ENCODE measurements around the gene TNFAIP6.

The TNFAIP6 gene

GRCh38 chr2:151315381-151315903 is 42.0 kb upstream of the TNFAIP6 start (continued):
- TF ChIP-seq HIC1 (tag by site-specific recombination; IDR thresholded peaks at IDR 0.05), result no peak
- TF ChIP-seq ZNF544 (tag by site-specific recombination; IDR thresholded peaks at IDR 0.05), result no peak

- Histone ChIP-seq H3K4me3 (ENCODE audit: low read depth, low read length) (no peak overlapping the region), H3K4me1 (ENCODE audit: control insufficient read depth, insufficient read depth, low read length) (no peaks in the 10 kb centered on the region), H3K36me3 (ENCODE audit: control insufficient read depth in 2 of 2, insufficient read depth in 1 of 2, low read length in 2 of 2) (no peaks in the 10 kb centered on the region), H3K27ac (ENCODE audit: extremely low read depth, low read depth, low read length) (no peak overlapping the region), H3K9me3 (ENCODE audit: control insufficient read depth, insufficient read depth, low read depth, low read length) (no peaks in the 10 kb centered on the region)
- ChIA-PET CTCF (no interaction called here), POLR2A (no interaction called here)
- TF ChIP-seq ZBTB1 (tag by site-specific recombination; IDR thresholded peaks at IDR 0.05), result no peak
- TF ChIP-seq ZNF214 (tag by site-specific recombination; IDR thresholded peaks at IDR 0.05; ENCODE audit: borderline replicate concordance), result no peak
- no peak for TF ChIP-seq ZSCAN16 (tag by site-specific recombination; IDR thresholded peaks at IDR 0.05)
- TF ChIP-seq KLF16 (tag by site-specific recombination; IDR thresholded peaks at IDR 0.05), result no peak
- TF ChIP-seq ZNF140 (tag by site-specific recombination; IDR thresholded peaks at IDR 0.05), result no peak
- TF ChIP-seq ZNF580 (tag by site-specific recombination; IDR thresholded peaks at IDR 0.05), result no peak
- no peak for TF ChIP-seq ZNF335 (tag by site-specific recombination; conservative IDR thresholded peaks at IDR 0.05)
- no peak for TF ChIP-seq PRDM1 (tag by site-specific recombination; IDR thresholded peaks at IDR 0.05)
- no peak for TF ChIP-seq KLF9 (tag by site-specific recombination; IDR thresholded peaks at IDR 0.05; ENCODE audit: low read depth)
- TF ChIP-seq ZBTB44 (tag by site-specific recombination; IDR thresholded peaks at IDR 0.05), result no peak
- TF ChIP-seq PRDM6 (tag by site-specific recombination; IDR thresholded peaks at IDR 0.05), result no peak
- no peak for TF ChIP-seq ZNF670 (tag by site-specific recombination; IDR thresholded peaks at IDR 0.05; ENCODE audit: low read depth)
- TF ChIP-seq ZNF398 (tag by site-specific recombination; IDR thresholded peaks at IDR 0.05), result no peak
- TF ChIP-seq ZNF148 (tag by site-specific recombination; IDR thresholded peaks at IDR 0.05; ENCODE audit: borderline replicate concordance), result no peak
- TF ChIP-seq ZSCAN18 (tag by site-specific recombination; IDR thresholded peaks at IDR 0.05), result no peak
Measured at GRCh38 chr2:151325581-151326095, 31.8 kb upstream of the TNFAIP6 start.
